GM12874 (cell line): Measurements from ENCODE around the gene CEP131.

Experiments
- CTCF ChIP-seq: IDR thresholded peaks from 2 replicates; pipeline ENCODE4 v1.5.1; 2011; ENCODE audit warnings: low read depth, mild to moderate bottlenecking, control low read depth, low read length, moderate library complexity; ENCODE audit not compliant: insufficient read depth

The CEP131 gene

GRCh38 chr17:81222620-81222905, 202 bp downstream of the CEP131 start:
- no peak for TF ChIP-seq CTCF

- TF ChIP-seq CTCF: no peak
Measured at GRCh38 chr17:81221842-81222619, 734 bp downstream of the CEP131 start.

GRCh38 chr17:81221371-81221841, 1.4 kb downstream of the CEP131 start:
- TF ChIP-seq CTCF: no peak

GRCh38 chr17:81219476-81220180, 3.1 kb downstream of the CEP131 start:
- no peak for TF ChIP-seq CTCF

- no peak for TF ChIP-seq CTCF
Measured at GRCh38 chr17:81218991-81219390, 3.8 kb downstream of the CEP131 start.

- TF ChIP-seq CTCF: no peak
Measured at GRCh38 chr17:81218459-81218858, 4.3 kb downstream of the CEP131 start.

- TF ChIP-seq CTCF: no peak
Measured at GRCh38 chr17:81217491-81217890, 5.3 kb downstream of the CEP131 start.
